HL-60/S4 treated with retinoic acid at 250 ng/mL for 4 days and 3 days (cell line): ENCODE data around the gene GTF2IRD1.

Source experiments
- in situ Hi-C: fragments of 300-500 bp; cut with MboI; formaldehyde crosslinking; loops from 2 replicates; pipeline ENCODE4 v1.7.0; 2022; ENCODE audit warnings: low sequenced_read_pairs

Gene GTF2IRD1

GRCh38 chr7:74464931-74465886, 11.5 kb downstream of the GTF2IRD1 start:
- in situ Hi-C loops: no loop called here

- in situ Hi-C loops: no loop called here
Observed at GRCh38 chr7:74466196-74466813, 12.6 kb downstream of the GTF2IRD1 start.

GRCh38 chr7:74467876-74468275, 14.2 kb downstream of the GTF2IRD1 start:
- in situ Hi-C loops: no loop called here

- in situ Hi-C loops: no loop called here
Observed at GRCh38 chr7:74470504-74470903, 16.8 kb downstream of the GTF2IRD1 start.

GRCh38 chr7:74473116-74473515, 19.4 kb downstream of the GTF2IRD1 start:
- in situ Hi-C loops: no loop called here

GRCh38 chr7:74474271-74474865, 20.7 kb downstream of the GTF2IRD1 start:
- in situ Hi-C loops: no loop called here

GRCh38 chr7:74475243-74475986, 21.7 kb downstream of the GTF2IRD1 start:
- in situ Hi-C loops: no loop called here

GRCh38 chr7:74475987-74476350, 22.3 kb downstream of the GTF2IRD1 start:
- in situ Hi-C loops: no loop called here

GRCh38 chr7:74476626-74477025, 22.9 kb downstream of the GTF2IRD1 start:
- in situ Hi-C loops: no loop called here

GRCh38 chr7:74478671-74479065, 25.0 kb downstream of the GTF2IRD1 start:
- in situ Hi-C loops: no loop called here

- in situ Hi-C loops: no loop called here
Observed at GRCh38 chr7:74479066-74479781, 25.5 kb downstream of the GTF2IRD1 start.

- in situ Hi-C loops: no loop called here
Observed at GRCh38 chr7:74479961-74480829, 26.5 kb downstream of the GTF2IRD1 start.

- in situ Hi-C loops: no loop called here
Observed at GRCh38 chr7:74480861-74481417, 27.2 kb downstream of the GTF2IRD1 start.

GRCh38 chr7:74481458-74482196, 27.9 kb downstream of the GTF2IRD1 start:
- in situ Hi-C loops: no loop called here

GRCh38 chr7:74482197-74482467, 28.4 kb downstream of the GTF2IRD1 start:
- in situ Hi-C loops: no loop called here

GRCh38 chr7:74482629-74483401, 29.1 kb downstream of the GTF2IRD1 start:
- in situ Hi-C loops: no loop called here

GRCh38 chr7:74483402-74484336, 30.0 kb downstream of the GTF2IRD1 start:
- in situ Hi-C loops: no loop called here
